Measurements from ENCODE around the gene ATP5PD.
"Not testable (repeated sequence)": the region's sequence is repeated elsewhere in the genome, so short reads cannot be mapped to it uniquely, and the experiment has no call there.

ATP5PD gene

DNA sequence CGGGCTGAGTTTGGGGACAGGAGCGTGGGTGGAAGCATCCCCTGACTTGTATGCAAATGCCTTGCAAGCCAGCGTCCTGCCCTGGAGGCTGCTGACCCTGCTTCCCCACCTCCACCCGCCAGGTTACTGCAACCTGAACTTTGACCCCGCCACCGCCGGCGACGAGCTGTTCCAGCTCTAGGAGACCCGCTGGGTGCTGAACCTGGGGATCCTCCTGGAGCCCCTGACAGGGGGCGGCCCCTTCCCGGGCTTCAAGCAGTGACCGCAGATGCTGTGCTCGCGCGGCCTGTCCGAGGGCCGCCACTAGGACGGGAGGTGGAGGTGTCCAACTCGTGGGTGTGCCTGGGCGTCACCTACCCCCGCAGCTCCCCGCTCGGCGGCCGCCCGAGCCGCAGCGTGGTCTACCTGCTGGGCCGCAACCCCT is 30.3 kb upstream of the ATP5PD start:
- H3K4me3 ChIP-seq (ENCODE audit: control insufficient read depth, low read depth, low read length), result no peak overlapping the region
- no peak for TF ChIP-seq CTCF (conservative IDR thresholded peaks at IDR 0.05; ENCODE audit: control insufficient read depth, insufficient read depth, low read depth, low read length)

GRCh38 chr17:75075597-75076336 is 29.0 kb upstream of the ATP5PD start:
- no peak for TF ChIP-seq CTCF (conservative IDR thresholded peaks at IDR 0.05; ENCODE audit: control insufficient read depth, insufficient read depth, low read depth, low read length)
- DNase-seq (ENCODE audit: low read depth), result no peak
- no peak overlapping the region for H3K4me3 ChIP-seq (ENCODE audit: control insufficient read depth, low read depth, low read length)

More for the DNA sequence above, 30.3 kb upstream of the ATP5PD start:
- DNase-seq (ENCODE audit: low read depth), result no peak

- TF ChIP-seq CTCF (conservative IDR thresholded peaks at IDR 0.05; ENCODE audit: control insufficient read depth, insufficient read depth, low read depth, low read length), result no peak
- no peak for DNase-seq (ENCODE audit: low read depth)
- no peak overlapping the region for H3K4me3 ChIP-seq (ENCODE audit: control insufficient read depth, low read depth, low read length)
Measured at GRCh38 chr17:75074532-75074931, 27.8 kb upstream of the ATP5PD start.

DNA sequence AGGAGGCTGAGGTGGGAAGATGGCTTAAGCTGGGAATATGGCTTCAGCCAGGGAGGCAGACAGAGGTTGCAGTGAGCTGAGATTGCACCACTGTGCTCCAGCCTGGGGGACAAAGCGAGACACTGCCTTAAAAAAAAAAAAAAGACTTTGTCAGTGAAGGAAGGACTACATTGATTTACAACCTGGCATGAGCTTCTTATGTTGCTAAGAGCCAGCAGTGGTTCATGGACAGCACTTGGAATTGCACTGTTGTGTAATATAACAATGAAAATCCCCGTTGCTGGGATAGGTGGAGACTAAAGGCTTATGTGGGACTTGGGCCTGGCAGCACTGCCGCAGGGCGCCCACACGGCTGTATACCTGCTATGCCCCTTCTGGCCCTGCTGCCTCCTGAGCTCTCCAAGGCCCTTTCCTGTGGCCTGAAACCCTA is 26.9 kb upstream of the ATP5PD start:
- peak; percentile 75 for DNase-seq (ENCODE audit: low read depth)
- H3K4me3 ChIP-seq (ENCODE audit: control insufficient read depth, low read depth, low read length), result no peak overlapping the region
- TF ChIP-seq CTCF (conservative IDR thresholded peaks at IDR 0.05; ENCODE audit: control insufficient read depth, insufficient read depth, low read depth, low read length), result no peak

DNA sequence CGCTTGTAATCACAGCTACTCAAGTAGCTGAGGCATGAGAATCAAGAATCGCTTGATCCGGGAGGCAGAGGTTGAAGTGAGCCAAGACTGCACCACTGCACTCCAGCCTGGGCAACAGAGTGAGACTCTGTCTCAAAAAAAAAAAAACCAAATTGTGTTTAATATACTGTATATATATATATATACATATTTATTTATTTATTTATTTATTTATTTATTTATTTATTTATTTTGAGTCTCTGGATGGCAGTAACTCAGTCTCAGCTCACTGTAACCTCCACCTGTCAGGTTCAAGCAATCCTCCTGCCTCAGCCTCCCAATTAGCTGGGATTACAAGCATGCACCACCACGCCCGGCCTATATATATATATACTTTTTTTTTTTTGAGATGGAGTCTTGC is 26.1 kb upstream of the ATP5PD start:
- not testable (repeated sequence) for H3K4me3 ChIP-seq (ENCODE audit: control insufficient read depth, low read depth, low read length); DNase-seq (ENCODE audit: low read depth)

- DNase-seq (ENCODE audit: low read depth); H3K4me3 ChIP-seq (ENCODE audit: control insufficient read depth, low read depth, low read length): not testable (repeated sequence)
Measured at GRCh38 chr17:75071478-75072271, 24.9 kb upstream of the ATP5PD start.

DNA sequence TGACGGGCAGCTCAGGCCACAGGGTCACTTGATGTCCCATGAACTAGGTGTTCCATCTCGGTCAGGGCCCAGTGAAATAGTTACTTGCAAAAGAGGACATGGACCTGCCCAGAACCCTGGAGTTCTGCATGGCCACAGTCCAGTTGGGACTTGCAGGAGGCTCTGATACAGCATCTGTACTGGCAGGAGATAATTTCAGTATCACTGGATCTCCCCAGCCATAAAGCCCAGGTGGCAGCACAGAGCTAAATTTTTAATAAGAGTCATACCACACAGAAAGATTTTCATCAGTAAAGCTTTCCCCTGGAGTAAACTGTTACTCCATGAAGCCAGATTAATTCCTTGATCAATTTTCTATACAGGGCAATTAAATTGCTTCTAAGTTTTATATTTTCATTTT is 23.0 kb upstream of the ATP5PD start:
- peak; percentile 41 for TF ChIP-seq CTCF (conservative IDR thresholded peaks at IDR 0.05; ENCODE audit: control insufficient read depth, insufficient read depth, low read depth, low read length)
- no peak overlapping the region for H3K4me3 ChIP-seq (ENCODE audit: control insufficient read depth, low read depth, low read length)
- peak; percentile 36 for DNase-seq (ENCODE audit: low read depth)

Data from fibroblast of mammary gland (primary cell).